GM12878 (cell line): Measurements from ENCODE around the gene TMPRSS3. TPM values are rescaled to one million over a fixed set of nuclear protein-coding genes. Genes with fewer than 3 reads are reported as not detected.

Experiments
- EED ChIP-seq: sonication (generic); IDR thresholded peaks from 2 replicates; pipeline ENCODE4 v1.6.1; 2016; ENCODE audit warnings: antibody characterized with exemption, low read depth
- ESRRA ChIP-seq: IDR thresholded peaks from 2 replicates; pipeline ENCODE4 v1.6.1; 2012; ENCODE audit warnings: mild to moderate bottlenecking, low read length, improper control_type of control experiment
- FOXK2 ChIP-seq: fragments of 450-650 bp; IDR thresholded peaks from 2 replicates; pipeline ENCODE4 v1.6.1; 2017; ENCODE audit warnings: mild to moderate bottlenecking, moderate library complexity
- HDAC2 ChIP-seq: fragments of 200-600 bp; sonication (generic); IDR thresholded peaks from 2 replicates; pipeline ENCODE4 v1.6.1; 2017
- IRF4 ChIP-seq: IDR thresholded peaks from 2 replicates; pipeline ENCODE4 v1.6.1; 2011; ENCODE audit warnings: low read depth, low read length
- JUNB ChIP-seq: IDR thresholded peaks from 2 replicates; pipeline ENCODE4 v1.6.1; 2016; ENCODE audit warnings: antibody characterized with exemption, mild to moderate bottlenecking
- MYC ChIP-seq: IDR thresholded peaks from 2 replicates; pipeline ENCODE4 v1.6.1; 2011; ENCODE audit warnings: mild to moderate bottlenecking, low read length, moderate library complexity, inconsistent platforms; ENCODE audit not compliant: insufficient read depth, insufficient replicate concordance, insufficient read length, severe bottlenecking
- PML ChIP-seq: IDR thresholded peaks from 2 replicates; pipeline ENCODE4 v1.6.1; 2012; ENCODE audit warnings: low read length, inconsistent platforms
- RAD51 ChIP-seq: fragments of 450-650 bp; IDR thresholded peaks from 2 replicates; pipeline ENCODE4 v1.6.1; 2016; ENCODE audit warnings: moderate library complexity, mild to moderate bottlenecking, inconsistent platforms
- RELA ChIP-seq: fragments of 450-650 bp; IDR thresholded peaks from 2 replicates; pipeline ENCODE4 v1.8.0; 2014; ENCODE audit warnings: borderline replicate concordance; ENCODE audit not compliant: partially characterized antibody
- SMC3 ChIP-seq: IDR thresholded peaks from 2 replicates; pipeline ENCODE4 v1.6.1; 2011; ENCODE audit warnings: low read length, improper control_type of control experiment, borderline replicate concordance
- SUPT20H ChIP-seq: IDR thresholded peaks from 2 replicates; pipeline ENCODE4 v1.6.1; 2011; ENCODE audit warnings: low read depth, mild to moderate bottlenecking, low read length, moderate library complexity, borderline replicate concordance; ENCODE audit not compliant: control insufficient read depth
- TCF3 ChIP-seq: IDR thresholded peaks from 2 replicates; pipeline ENCODE4 v1.6.1; 2012; ENCODE audit warnings: low read depth, mild to moderate bottlenecking, low read length, borderline replicate concordance; ENCODE audit not compliant: insufficient read depth
- WRNIP1 ChIP-seq: IDR thresholded peaks from 2 replicates; pipeline ENCODE4 v1.6.1; 2011; ENCODE audit warnings: low read depth, low read length, improper control_type of control experiment, borderline replicate concordance
- YY1 ChIP-seq: IDR thresholded peaks from 2 replicates; pipeline ENCODE4 v1.6.1; 2011; ENCODE audit warnings: low read depth, mild to moderate bottlenecking, low read length
- ZNF217 ChIP-seq: fragments of 450-650 bp; IDR thresholded peaks from 2 replicates; pipeline ENCODE4 v1.6.1; 2017; ENCODE audit warnings: antibody characterized with exemption, mild to moderate bottlenecking
- polyA plus RNA-seq, 11 experiments: library from polyadenylated mRNA; depleted of rRNA in 4 of 11; unstranded in 6 of 11; stranded (reverse) in 5 of 11; fragments of >200 nt; fragmentation: Nextera tagmentation in 4 of 11; fragmentation: Illumina TruSeq in 1 of 11; extraction: Ambion mirVana in 4 of 11; extraction: Trizol in 1 of 11; gene quantifications; 1 replicate in 1 of 11; 2 replicates in 10 of 11; pipeline versions ENCODE4 v1.2.1 to v1.2.3, GENCODE V29; 2011 to 2016; ENCODE audit warnings: inconsistent platforms in 2 of 11, missing spikeins in 2 of 11, low read depth in 1 of 11
- total RNA-seq, 4 experiments: library from RNA; depleted of rRNA in 3 of 4; stranded (reverse); fragments of >200 nt in 3 of 4; fragmentation: Illumina TruSeq in 1 of 4; extraction: Trizol in 1 of 4; gene quantifications; 2 replicates each; pipeline versions ENCODE4 v1.2.1 to v1.2.3, GENCODE V29; 2013 to 2021
- TF ChIP-seq, protein P1 (sequence below): fragments of 450-650 bp; IDR thresholded peaks from 2 replicates; pipeline ENCODE4 v1.6.1; 2017; ENCODE audit warnings: mild to moderate bottlenecking, moderate library complexity
- TF ChIP-seq, protein P2 (sequence below): fragments of 450-650 bp; IDR thresholded peaks from 2 replicates; pipeline ENCODE4 v1.6.1; 2016; ENCODE audit warnings: mild to moderate bottlenecking, moderate library complexity, borderline replicate concordance
- TF ChIP-seq, protein P3 (sequence below): fragments of 450-650 bp; IDR thresholded peaks from 2 replicates; pipeline ENCODE4 v1.6.1; 2018; ENCODE audit warnings: mild to moderate bottlenecking, low read depth, moderate library complexity; ENCODE audit not compliant: partially characterized antibody

The TMPRSS3 gene
- total and polyA plus RNA-seq, 10 of the 15 experiments (the other 5 are each of a cell fraction or from before 2014, with no cell fraction given), result 0.51 to 1.5 (median 0.82) TPM; not detected in 1

DNA sequence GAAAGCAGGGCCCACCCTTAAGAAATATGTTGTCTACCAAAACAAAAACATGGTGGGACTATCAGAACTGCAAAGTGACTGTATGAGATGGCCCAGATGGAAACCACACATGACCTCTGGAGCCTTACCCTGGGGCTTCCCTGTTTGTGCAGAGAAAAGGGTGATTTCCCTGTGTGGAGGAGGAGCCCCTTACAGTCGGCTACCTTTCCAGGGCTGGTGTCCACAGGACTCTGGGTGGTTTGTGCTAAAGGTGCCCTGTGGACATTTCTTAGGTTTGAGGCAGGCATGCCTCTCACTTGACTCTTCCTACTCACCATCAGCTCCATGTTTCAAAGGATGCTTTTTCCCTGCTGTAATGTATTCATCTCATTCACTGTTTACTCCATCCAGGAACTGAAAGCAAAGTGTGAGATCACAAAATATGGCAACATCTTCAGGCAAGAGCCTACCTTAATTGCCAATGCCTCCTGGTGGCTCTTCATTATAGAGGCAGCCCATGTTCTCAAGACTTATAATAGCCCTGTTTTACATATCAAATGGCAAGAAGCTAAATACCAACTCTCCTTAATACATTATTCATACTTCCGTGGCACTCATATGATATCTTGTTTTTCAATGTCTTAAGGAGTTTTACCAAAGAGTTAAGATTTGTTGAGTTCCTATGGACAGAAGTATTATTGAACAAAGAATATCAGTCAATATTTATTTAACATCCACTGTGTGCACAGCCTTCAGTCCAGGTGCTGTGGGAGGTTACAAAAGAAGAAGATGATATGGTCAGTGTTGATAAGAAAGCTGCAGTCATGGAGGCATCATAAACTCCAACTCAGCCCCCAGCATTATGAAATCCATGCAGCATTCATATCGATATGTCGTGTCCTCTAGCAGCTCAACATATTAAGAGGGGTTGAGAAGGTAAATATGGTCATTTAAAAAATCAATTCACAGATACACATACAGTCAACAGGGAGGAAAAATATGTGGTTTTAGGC lies 65.2 kb downstream of the TMPRSS3 start (continued):
- TF ChIP-seq, protein P1, sequence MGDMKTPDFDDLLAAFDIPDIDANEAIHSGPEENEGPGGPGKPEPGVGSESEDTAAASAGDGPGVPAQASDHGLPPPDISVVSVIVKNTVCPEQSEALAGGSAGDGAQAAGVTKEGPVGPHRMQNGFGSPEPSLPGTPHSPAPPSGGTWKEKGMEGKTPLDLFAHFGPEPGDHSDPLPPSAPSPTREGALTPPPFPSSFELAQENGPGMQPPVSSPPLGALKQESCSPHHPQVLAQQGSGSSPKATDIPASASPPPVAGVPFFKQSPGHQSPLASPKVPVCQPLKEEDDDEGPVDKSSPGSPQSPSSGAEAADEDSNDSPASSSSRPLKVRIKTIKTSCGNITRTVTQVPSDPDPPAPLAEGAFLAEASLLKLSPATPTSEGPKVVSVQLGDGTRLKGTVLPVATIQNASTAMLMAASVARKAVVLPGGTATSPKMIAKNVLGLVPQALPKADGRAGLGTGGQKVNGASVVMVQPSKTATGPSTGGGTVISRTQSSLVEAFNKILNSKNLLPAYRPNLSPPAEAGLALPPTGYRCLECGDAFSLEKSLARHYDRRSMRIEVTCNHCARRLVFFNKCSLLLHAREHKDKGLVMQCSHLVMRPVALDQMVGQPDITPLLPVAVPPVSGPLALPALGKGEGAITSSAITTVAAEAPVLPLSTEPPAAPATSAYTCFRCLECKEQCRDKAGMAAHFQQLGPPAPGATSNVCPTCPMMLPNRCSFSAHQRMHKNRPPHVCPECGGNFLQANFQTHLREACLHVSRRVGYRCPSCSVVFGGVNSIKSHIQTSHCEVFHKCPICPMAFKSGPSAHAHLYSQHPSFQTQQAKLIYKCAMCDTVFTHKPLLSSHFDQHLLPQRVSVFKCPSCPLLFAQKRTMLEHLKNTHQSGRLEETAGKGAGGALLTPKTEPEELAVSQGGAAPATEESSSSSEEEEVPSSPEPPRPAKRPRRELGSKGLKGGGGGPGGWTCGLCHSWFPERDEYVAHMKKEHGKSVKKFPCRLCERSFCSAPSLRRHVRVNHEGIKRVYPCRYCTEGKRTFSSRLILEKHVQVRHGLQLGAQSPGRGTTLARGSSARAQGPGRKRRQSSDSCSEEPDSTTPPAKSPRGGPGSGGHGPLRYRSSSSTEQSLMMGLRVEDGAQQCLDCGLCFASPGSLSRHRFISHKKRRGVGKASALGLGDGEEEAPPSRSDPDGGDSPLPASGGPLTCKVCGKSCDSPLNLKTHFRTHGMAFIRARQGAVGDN, result no peak
- TF ChIP-seq HDAC2 (no peak), ESRRA (no peak), RELA (peak; percentile 53), YY1 (no peak), SMC3 (peak; percentile 20; the same call in 1 of the 2 replicates), ZNF217 (no peak), PML (no peak), SUPT20H (no peak), IRF4 (0 out of 2 replicates have a peak, but pooled peaks have one; percentile 10), WRNIP1 (no peak), MYC (no peak), TCF3 (no peak), RAD51 (peak; percentile 18; the same call in 1 of the 2 replicates), FOXK2 (no peak), EED (peak; percentile 21; the same call in 1 of the 2 replicates), JUNB (0 out of 2 replicates have a peak, but pooled peaks have one; percentile 14)
- TF ChIP-seq, protein P2, sequence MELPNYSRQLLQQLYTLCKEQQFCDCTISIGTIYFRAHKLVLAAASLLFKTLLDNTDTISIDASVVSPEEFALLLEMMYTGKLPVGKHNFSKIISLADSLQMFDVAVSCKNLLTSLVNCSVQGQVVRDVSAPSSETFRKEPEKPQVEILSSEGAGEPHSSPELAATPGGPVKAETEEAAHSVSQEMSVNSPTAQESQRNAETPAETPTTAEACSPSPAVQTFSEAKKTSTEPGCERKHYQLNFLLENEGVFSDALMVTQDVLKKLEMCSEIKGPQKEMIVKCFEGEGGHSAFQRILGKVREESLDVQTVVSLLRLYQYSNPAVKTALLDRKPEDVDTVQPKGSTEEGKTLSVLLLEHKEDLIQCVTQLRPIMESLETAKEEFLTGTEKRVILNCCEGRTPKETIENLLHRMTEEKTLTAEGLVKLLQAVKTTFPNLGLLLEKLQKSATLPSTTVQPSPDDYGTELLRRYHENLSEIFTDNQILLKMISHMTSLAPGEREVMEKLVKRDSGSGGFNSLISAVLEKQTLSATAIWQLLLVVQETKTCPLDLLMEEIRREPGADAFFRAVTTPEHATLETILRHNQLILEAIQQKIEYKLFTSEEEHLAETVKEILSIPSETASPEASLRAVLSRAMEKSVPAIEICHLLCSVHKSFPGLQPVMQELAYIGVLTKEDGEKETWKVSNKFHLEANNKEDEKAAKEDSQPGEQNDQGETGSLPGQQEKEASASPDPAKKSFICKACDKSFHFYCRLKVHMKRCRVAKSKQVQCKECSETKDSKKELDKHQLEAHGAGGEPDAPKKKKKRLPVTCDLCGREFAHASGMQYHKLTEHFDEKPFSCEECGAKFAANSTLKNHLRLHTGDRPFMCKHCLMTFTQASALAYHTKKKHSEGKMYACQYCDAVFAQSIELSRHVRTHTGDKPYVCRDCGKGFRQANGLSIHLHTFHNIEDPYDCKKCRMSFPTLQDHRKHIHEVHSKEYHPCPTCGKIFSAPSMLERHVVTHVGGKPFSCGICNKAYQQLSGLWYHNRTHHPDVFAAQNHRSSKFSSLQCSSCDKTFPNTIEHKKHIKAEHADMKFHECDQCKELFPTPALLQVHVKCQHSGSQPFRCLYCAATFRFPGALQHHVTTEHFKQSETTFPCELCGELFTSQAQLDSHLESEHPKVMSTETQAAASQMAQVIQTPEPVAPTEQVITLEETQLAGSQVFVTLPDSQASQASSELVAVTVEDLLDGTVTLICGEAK, result no peak
- TF ChIP-seq, protein P3, sequence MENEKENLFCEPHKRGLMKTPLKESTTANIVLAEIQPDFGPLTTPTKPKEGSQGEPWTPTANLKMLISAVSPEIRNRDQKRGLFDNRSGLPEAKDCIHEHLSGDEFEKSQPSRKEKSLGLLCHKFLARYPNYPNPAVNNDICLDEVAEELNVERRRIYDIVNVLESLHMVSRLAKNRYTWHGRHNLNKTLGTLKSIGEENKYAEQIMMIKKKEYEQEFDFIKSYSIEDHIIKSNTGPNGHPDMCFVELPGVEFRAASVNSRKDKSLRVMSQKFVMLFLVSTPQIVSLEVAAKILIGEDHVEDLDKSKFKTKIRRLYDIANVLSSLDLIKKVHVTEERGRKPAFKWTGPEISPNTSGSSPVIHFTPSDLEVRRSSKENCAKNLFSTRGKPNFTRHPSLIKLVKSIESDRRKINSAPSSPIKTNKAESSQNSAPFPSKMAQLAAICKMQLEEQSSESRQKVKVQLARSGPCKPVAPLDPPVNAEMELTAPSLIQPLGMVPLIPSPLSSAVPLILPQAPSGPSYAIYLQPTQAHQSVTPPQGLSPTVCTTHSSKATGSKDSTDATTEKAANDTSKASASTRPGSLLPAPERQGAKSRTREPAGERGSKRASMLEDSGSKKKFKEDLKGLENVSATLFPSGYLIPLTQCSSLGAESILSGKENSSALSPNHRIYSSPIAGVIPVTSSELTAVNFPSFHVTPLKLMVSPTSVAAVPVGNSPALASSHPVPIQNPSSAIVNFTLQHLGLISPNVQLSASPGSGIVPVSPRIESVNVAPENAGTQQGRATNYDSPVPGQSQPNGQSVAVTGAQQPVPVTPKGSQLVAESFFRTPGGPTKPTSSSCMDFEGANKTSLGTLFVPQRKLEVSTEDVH, result no peak
